B cell (primary cell): ENCODE measurements around the gene APLN. TPM values are rescaled to one million over a fixed set of nuclear protein-coding genes. Genes with fewer than 3 reads are reported as not detected.

Source experiments
- ATAC-seq: fragments of 200-7000 bp; cut with Tn5 transposase; one replicate; pipeline ENCODE4 v1.10.0; 2021; ENCODE audit warnings: low read depth, mild to moderate bottlenecking, moderate number of reproducible peaks, moderate library complexity
- CTCF ChIA-PET: fragments of 350-600 bp; sonication (Branson Sonifier 250); formaldehyde crosslinking; loops from one replicate; lab custom pipeline; 2021; ENCODE audit warnings: antibody characterized with exemption, inconsistent platforms; lab: Charles Lee
- POLR2A ChIA-PET: fragments of 350-600 bp; sonication (Branson Sonifier 250); formaldehyde crosslinking; loops from one replicate; lab custom pipeline; 2021; ENCODE audit warnings: antibody characterized with exemption; lab: Charles Lee
- DNase-seq: peaks from one replicate; pipeline ENCODE4 v3.0.0; 2013
- H2AFZ ChIP-seq: 2 replicates; pipeline ENCODE4 v1.6.1; 2012; ENCODE audit warnings: mild to moderate bottlenecking, low read depth, low read length; ENCODE audit not compliant: insufficient read depth, poor library complexity, severe bottlenecking
- H3K27ac ChIP-seq, 2 donors: 1 replicate in 1 of 2; 2 replicates in 1 of 2; pipeline ENCODE4 v1.5.1; 2012 to 2013; ENCODE audit warnings: low read length in 2 of 2, mild to moderate bottlenecking in 2 of 2, moderate library complexity in 1 of 2
- H3K27me3 ChIP-seq, 4 experiments: fragments of 200-600 bp in 1 of 4; sonication (generic) in 1 of 4; replicated peaks in 1 of 4; 1 replicate in 2 of 4; 2 replicates in 2 of 4; pipeline versions ENCODE4 v1.6.1 to v1.7.0; 2013 to 2016; ENCODE audit warnings: low read length in 3 of 4, mild to moderate bottlenecking in 2 of 4, mixed read lengths in 1 of 4, moderate library complexity in 1 of 4; ENCODE audit not compliant: insufficient read depth in 4 of 4, control insufficient read depth in 3 of 4; ENCODE audit errors: control extremely low read depth in 1 of 4
- H3K36me3 ChIP-seq, 2 experiments: replicated peaks in 1 of 2; 1 replicate in 1 of 2; 2 replicates in 1 of 2; pipeline versions ENCODE4 v1.6.1 to v1.7.1; 2013; ENCODE audit warnings: low read length in 1 of 2; ENCODE audit not compliant: insufficient read depth in 2 of 2, control insufficient read depth in 1 of 2; ENCODE audit errors: control extremely low read depth in 1 of 2, extremely low read depth in 1 of 2
- H3K4me1 ChIP-seq, 2 donors: fragments of 200-600 bp in 1 of 2; sonication (generic) in 1 of 2; 1 replicate in 1 of 2; 2 replicates in 1 of 2; pipeline versions ENCODE4 v1.5.1 to v1.6.1; 2013 to 2017; ENCODE audit warnings: low read length in 2 of 2; ENCODE audit not compliant: control insufficient read depth in 2 of 2, insufficient read depth in 2 of 2
- H3K4me2 ChIP-seq: replicated peaks from 2 replicates; pipeline ENCODE3; 2012; ENCODE audit warnings: mild to moderate bottlenecking, low read depth, low read length; ENCODE audit not compliant: poor library complexity, severe bottlenecking
- H3K4me3 ChIP-seq, 5 experiments: fragments of 200-600 bp in 1 of 5; sonication (generic) in 1 of 5; 1 replicate in 3 of 5; 2 replicates in 2 of 5; pipeline versions ENCODE4 v1.5.1 to v1.7.0; 2011 to 2016; ENCODE audit warnings: low read length in 4 of 5, mild to moderate bottlenecking in 4 of 5, low read depth in 2 of 5, control low read depth in 1 of 5, moderate library complexity in 1 of 5; ENCODE audit not compliant: insufficient read depth in 1 of 5; ENCODE audit errors: control extremely low read depth in 1 of 5, extremely low read depth in 1 of 5
- H3K79me2 ChIP-seq: fragments of 200-600 bp; sonication (generic); one replicate; pipeline ENCODE4 v1.6.0; 2016; ENCODE audit warnings: low read length; ENCODE audit not compliant: control insufficient read depth, insufficient read depth
- H3K9ac ChIP-seq: fragments of 200-600 bp; sonication (generic); 2 replicates; pipeline ENCODE4 v1.6.1; 2017; ENCODE audit warnings: mild to moderate bottlenecking, low read length, moderate library complexity
- H3K9me3 ChIP-seq, 3 donors: one replicate each; pipeline versions ENCODE4 v1.6.1 to v1.7.1; 2013; ENCODE audit warnings: low read length in 2 of 3; ENCODE audit not compliant: control insufficient read depth in 2 of 3, insufficient read depth in 1 of 3; ENCODE audit errors: control extremely low read depth in 1 of 3
- H4K20me1 ChIP-seq: 2 replicates; pipeline ENCODE4 v1.6.0; 2012; ENCODE audit warnings: mild to moderate bottlenecking, low read length; ENCODE audit not compliant: insufficient read depth, control insufficient read depth, poor library complexity, severe bottlenecking
- H3K27ac Mint-ChIP-seq: one replicate; pipeline ENCODE4 v1.8.0; 2021; ENCODE audit warnings: mixed read lengths
- H3K27me3 Mint-ChIP-seq: one replicate; pipeline ENCODE4 v1.8.0; 2021; ENCODE audit warnings: mixed read lengths
- H3K4me1 Mint-ChIP-seq: one replicate; pipeline ENCODE4 v1.8.0; 2021; ENCODE audit warnings: mixed read lengths
- H3K4me3 Mint-ChIP-seq: one replicate; pipeline ENCODE4 v1.8.0; 2021; ENCODE audit warnings: mixed read lengths
- H3K9me3 Mint-ChIP-seq: one replicate; pipeline ENCODE4 v1.8.0; 2022; ENCODE audit warnings: mixed read lengths; ENCODE audit not compliant: insufficient read depth
- EZH2 ChIP-seq: IDR thresholded peaks from 2 replicates; pipeline ENCODE4 v1.6.1; 2012; ENCODE audit warnings: borderline replicate concordance, low read depth, mild to moderate bottlenecking, moderate library complexity, low read length; ENCODE audit not compliant: insufficient read depth, poor library complexity, severe bottlenecking
- WGBS: methylation state at CpG from one replicate; pipeline ENCODE4 v1.1.5; 2013; ENCODE audit warnings: missing lambda C conversion rate; ENCODE audit not compliant: insufficient coverage; 5-methylcytosine and 5-hydroxymethylcytosine counted together
- intact Hi-C: fragments of 100-400 bp; cut with micrococcal nuclease; formaldehyde crosslinking; loops from one replicate; pipeline ENCODE4 v1.10.0; 2022
- polyA plus RNA-seq: library from polyadenylated mRNA; depleted of rRNA; stranded (reverse); fragments of >200 nt; gene quantifications from 2 replicates; pipeline ENCODE4 v1.2.3, GENCODE V29; 2012
- total RNA-seq, 2 donors: library from RNA; stranded (reverse); fragments of 120-200 nt in 1 of 2; gene quantifications; 1 replicate in 1 of 2; 2 replicates in 1 of 2; pipeline versions ENCODE4 v1.2.3 to v1.2.4, GENCODE V29; 2013 to 2022
- TF ChIP-seq, protein P1 (sequence below): fragments of 200-600 bp; IDR thresholded peaks from one replicate; pipeline ENCODE4 v1.8.0; 2022; ENCODE audit warnings: antibody characterized with exemption, mild to moderate bottlenecking

Gene APLN
- total and polyA plus RNA-seq, 2 donors (not counting 1 experiment from before 2014, with no cell fraction given), result not detected

DNA sequence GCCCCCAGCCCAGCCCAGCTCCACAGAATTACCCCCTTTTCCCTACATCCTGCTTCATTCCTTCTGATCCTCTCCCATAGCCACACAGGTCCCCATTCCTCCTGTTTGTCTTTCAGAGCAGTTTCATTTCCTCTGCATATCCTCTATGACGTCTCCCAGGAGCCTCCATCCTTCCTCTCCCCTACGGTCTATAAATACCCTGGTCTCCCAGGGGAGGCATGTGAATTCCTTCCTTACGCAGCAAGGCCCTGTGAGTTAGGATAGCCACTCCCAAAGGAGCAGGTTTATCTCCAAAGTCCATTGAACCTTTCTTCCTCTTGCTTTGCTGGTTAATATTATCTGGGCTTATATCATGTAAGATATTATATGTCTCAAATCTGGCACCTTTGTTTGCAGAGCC is 8.4 kb upstream of the APLN start:
- no peak overlapping the region for H3K9ac ChIP-seq
- H3K27ac Mint-ChIP-seq, result no peak overlapping the region
- no peak overlapping the region for H2AFZ ChIP-seq
- H4K20me1 ChIP-seq, result no peaks in the 10 kb centered on the region
- POLR2A ChIA-PET, result no interaction called here
- no peaks in the 10 kb centered on the region for H3K36me3 ChIP-seq
- H3K9me3 ChIP-seq, result no peaks in the 10 kb centered on the region
- TF ChIP-seq, protein P1, sequence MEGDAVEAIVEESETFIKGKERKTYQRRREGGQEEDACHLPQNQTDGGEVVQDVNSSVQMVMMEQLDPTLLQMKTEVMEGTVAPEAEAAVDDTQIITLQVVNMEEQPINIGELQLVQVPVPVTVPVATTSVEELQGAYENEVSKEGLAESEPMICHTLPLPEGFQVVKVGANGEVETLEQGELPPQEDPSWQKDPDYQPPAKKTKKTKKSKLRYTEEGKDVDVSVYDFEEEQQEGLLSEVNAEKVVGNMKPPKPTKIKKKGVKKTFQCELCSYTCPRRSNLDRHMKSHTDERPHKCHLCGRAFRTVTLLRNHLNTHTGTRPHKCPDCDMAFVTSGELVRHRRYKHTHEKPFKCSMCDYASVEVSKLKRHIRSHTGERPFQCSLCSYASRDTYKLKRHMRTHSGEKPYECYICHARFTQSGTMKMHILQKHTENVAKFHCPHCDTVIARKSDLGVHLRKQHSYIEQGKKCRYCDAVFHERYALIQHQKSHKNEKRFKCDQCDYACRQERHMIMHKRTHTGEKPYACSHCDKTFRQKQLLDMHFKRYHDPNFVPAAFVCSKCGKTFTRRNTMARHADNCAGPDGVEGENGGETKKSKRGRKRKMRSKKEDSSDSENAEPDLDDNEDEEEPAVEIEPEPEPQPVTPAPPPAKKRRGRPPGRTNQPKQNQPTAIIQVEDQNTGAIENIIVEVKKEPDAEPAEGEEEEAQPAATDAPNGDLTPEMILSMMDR, result no peak
- no peak for TF ChIP-seq EZH2
- no peak for DNase-seq
- H3K79me2 ChIP-seq, result no peaks in the 10 kb centered on the region
- no peak overlapping the region for H3K27ac ChIP-seq
- H3K27me3 Mint-ChIP-seq, result no peaks in the 10 kb centered on the region
- ATAC-seq, result no peak
- H3K4me3 ChIP-seq, result no peak overlapping the region
- no peaks in the 10 kb centered on the region for H3K27me3 ChIP-seq
- WGBS, result no CpG with 5 or more reads among the region's 3 CpGs
- no peak overlapping the region for H3K4me3 Mint-ChIP-seq
- no peak overlapping the region for H3K4me2 ChIP-seq
- intact Hi-C loops, result no loop called here
- CTCF ChIA-PET, result no interaction called here
- no peaks in the 10 kb centered on the region for H3K4me1 Mint-ChIP-seq
- H3K9me3 Mint-ChIP-seq, result peaks cover 2% of the 10 kb centered on the region
- H3K4me1 ChIP-seq, result no peaks in the 10 kb centered on the region

DNA sequence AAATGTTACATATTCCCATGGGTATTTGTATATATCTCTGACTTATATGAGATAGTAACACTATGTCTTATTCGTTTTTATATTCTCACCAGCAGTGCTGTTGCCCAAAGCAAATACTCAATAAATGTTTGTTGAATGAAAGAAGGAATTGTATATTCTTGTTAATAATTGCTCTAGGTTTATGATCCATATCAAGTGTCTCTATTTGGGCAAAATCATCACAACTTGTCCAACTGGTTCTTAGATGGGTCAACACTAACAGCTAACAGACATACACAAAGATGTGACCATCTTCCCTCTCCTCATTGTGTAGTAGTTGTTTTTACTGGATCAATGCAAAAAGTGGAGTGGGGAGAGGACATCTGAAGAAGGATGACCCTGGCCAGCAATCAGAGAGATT is 6.6 kb upstream of the APLN start:
- H4K20me1 ChIP-seq, result no peaks in the 10 kb centered on the region
- H3K36me3 ChIP-seq, result no peaks in the 10 kb centered on the region
- ChIA-PET POLR2A (no interaction called here), CTCF (interaction anchor here (1.1 to 1.4 kb wide), 2 partner anchors 21 to 94 kb away, joined by 3 read pairs; no protein-coding TSS in a partner anchor)
- H3K4me1 Mint-ChIP-seq, result no peaks in the 10 kb centered on the region
- H3K9ac ChIP-seq, result no peak overlapping the region
- TF ChIP-seq, protein P1, result no peak
- no peak for TF ChIP-seq EZH2
- no peak for ATAC-seq
- no peaks in the 10 kb centered on the region for H3K9me3 ChIP-seq
- H3K27me3 Mint-ChIP-seq, result no peaks in the 10 kb centered on the region
- H3K27me3 ChIP-seq, result no peaks in the 10 kb centered on the region
- no peaks in the 10 kb centered on the region for H3K4me1 ChIP-seq
- no CpG with 5 or more reads among the region's 1 CpG for WGBS
- no peak overlapping the region for H3K4me2 ChIP-seq
- no peak overlapping the region for H3K4me3 ChIP-seq
- no peak overlapping the region for H3K27ac Mint-ChIP-seq
- H3K4me3 Mint-ChIP-seq, result no peak overlapping the region
- H2AFZ ChIP-seq, result no peak overlapping the region
- no peaks in the 10 kb centered on the region for H3K79me2 ChIP-seq
- DNase-seq, result no peak
- intact Hi-C loops, result no loop called here
- H3K9me3 Mint-ChIP-seq, result no peaks in the 10 kb centered on the region
- H3K27ac ChIP-seq, result no peak overlapping the region
